ENCODE data around the gene KRTAP2-2.
"Not testable (repeated sequence)": the region's sequence is repeated elsewhere in the genome, so short reads cannot be mapped to it uniquely, and the experiment has no call there.

GRCh38 chr17:41088760-41089352 is 33.8 kb upstream of the KRTAP2-2 start:
- not testable (repeated sequence) for TF ChIP-seq CTCF (conservative IDR thresholded peaks at IDR 0.05; ENCODE audit: low read depth, low read length); EZH2 (IDR thresholded peaks at IDR 0.05; ENCODE audit: borderline replicate concordance, low read depth, low read length, poor library complexity, severe bottlenecking)
